CD14-positive monocyte (primary cell): ENCODE data around the gene RPS19BP1. TPM values are rescaled to one million over a fixed set of nuclear protein-coding genes. Genes with fewer than 3 reads are reported as not detected.

ENCODE experiments used
- DNase-seq, 3 donors: peaks; one replicate each; pipeline ENCODE4 v3.0.0-alpha.2; 2011 to 2022
- H2AFZ ChIP-seq: 2 replicates; pipeline ENCODE4 v1.6.0; 2012; ENCODE audit warnings: mild to moderate bottlenecking, low read depth, low read length, inconsistent platforms; ENCODE audit not compliant: insufficient read depth, poor library complexity, severe bottlenecking
- H3K27ac ChIP-seq, 2 donors: 1 replicate in 1 of 2; 2 replicates in 1 of 2; pipeline ENCODE4 v1.5.1; 2012 to 2013; ENCODE audit warnings: low read length in 2 of 2, control low read depth in 1 of 2, inconsistent platforms in 1 of 2, low read depth in 1 of 2, mild to moderate bottlenecking in 1 of 2
- H3K27me3 ChIP-seq, 2 donors: one replicate each; pipeline versions ENCODE4 v1.6.0 to v1.6.1; 2011 to 2013; ENCODE audit warnings: low read length in 2 of 2; ENCODE audit not compliant: control insufficient read depth in 2 of 2, insufficient read depth in 2 of 2
- H3K36me3 ChIP-seq, 2 donors: replicated peaks in 1 of 2; 1 replicate in 1 of 2; 2 replicates in 1 of 2; pipeline versions ENCODE4 v1.5.1 to v1.6.1; 2012 to 2013; ENCODE audit warnings: low read length in 2 of 2, control low read depth in 1 of 2, inconsistent platforms in 1 of 2, mild to moderate bottlenecking in 1 of 2; ENCODE audit not compliant: insufficient read depth in 2 of 2, control insufficient read depth in 1 of 2
- H3K4me1 ChIP-seq, 2 donors: 1 replicate in 1 of 2; 2 replicates in 1 of 2; pipeline versions ENCODE4 v1.5.1 to v1.6.1; 2012 to 2013; ENCODE audit warnings: low read length in 2 of 2, control low read depth in 1 of 2, inconsistent platforms in 1 of 2, mild to moderate bottlenecking in 1 of 2, moderate library complexity in 1 of 2; ENCODE audit not compliant: insufficient read depth in 2 of 2, control insufficient read depth in 1 of 2
- H3K4me2 ChIP-seq: replicated peaks from 2 replicates; pipeline ENCODE3; 2012; ENCODE audit warnings: low read length, moderate library complexity, mild to moderate bottlenecking; ENCODE audit not compliant: poor library complexity, severe bottlenecking; ENCODE audit errors: extremely low read depth
- H3K4me3 ChIP-seq, 3 experiments: fragments of 200-600 bp in 1 of 3; sonication (generic) in 1 of 3; replicated peaks in 1 of 3; 1 replicate in 2 of 3; 2 replicates in 1 of 3; pipeline ENCODE4 v1.5.1; 2011 to 2013; ENCODE audit warnings: low read length in 3 of 3, mild to moderate bottlenecking in 3 of 3, control low read depth in 2 of 3, low read depth in 2 of 3, inconsistent platforms in 1 of 3, moderate library complexity in 1 of 3
- H3K79me2 ChIP-seq: 2 replicates; pipeline ENCODE4 v1.6.0; 2012; ENCODE audit warnings: mild to moderate bottlenecking, control low read depth, inconsistent platforms, low read length, moderate library complexity; ENCODE audit not compliant: insufficient read depth
- H3K9ac ChIP-seq: 2 replicates; pipeline ENCODE4 v1.6.0; 2017; ENCODE audit warnings: low read length, mild to moderate bottlenecking; ENCODE audit not compliant: insufficient read depth, poor library complexity, severe bottlenecking
- H3K9me3 ChIP-seq, 2 donors: replicated peaks in 1 of 2; 1 replicate in 1 of 2; 2 replicates in 1 of 2; pipeline versions ENCODE4 v1.5.1 to v1.6.1; 2012 to 2013; ENCODE audit warnings: low read length in 2 of 2, control low read depth in 1 of 2; ENCODE audit not compliant: control insufficient read depth in 1 of 2, insufficient read depth in 1 of 2
- H4K20me1 ChIP-seq: 2 replicates; pipeline ENCODE4 v1.6.0; 2012; ENCODE audit warnings: mild to moderate bottlenecking, low read length, control low read depth, moderate library complexity; ENCODE audit not compliant: insufficient read depth
- H3K27ac Mint-ChIP-seq, 7 donors: one replicate each; pipeline ENCODE4 v1.8.0; 2020; ENCODE audit warnings: mild to moderate bottlenecking in 7 of 7, mixed read lengths in 7 of 7, moderate library complexity in 6 of 7, inconsistent platforms in 2 of 7
- H3K27me3 Mint-ChIP-seq, 3 donors: one replicate each; pipeline ENCODE4 v1.8.0; 2021 to 2022; ENCODE audit warnings: low read depth in 3 of 3, mild to moderate bottlenecking in 3 of 3, mixed read lengths in 3 of 3, moderate library complexity in 3 of 3, inconsistent platforms in 1 of 3
- H3K36me3 Mint-ChIP-seq, 2 donors: one replicate each; pipeline ENCODE4 v1.8.0; 2020; ENCODE audit warnings: mixed read lengths in 2 of 2, inconsistent platforms in 1 of 2, mild to moderate bottlenecking in 1 of 2
- H3K4me1 Mint-ChIP-seq: one replicate; pipeline ENCODE4 v1.8.0; 2020; ENCODE audit warnings: mild to moderate bottlenecking, mixed read lengths
- H3K4me3 Mint-ChIP-seq, 2 donors: one replicate each; pipeline ENCODE4 v1.8.0; 2020; ENCODE audit warnings: mild to moderate bottlenecking in 2 of 2, mixed read lengths in 2 of 2, moderate library complexity in 1 of 2
- H3K9me3 Mint-ChIP-seq, 7 donors: one replicate each; pipeline ENCODE4 v1.8.0; 2020 to 2022; ENCODE audit warnings: mixed read lengths in 7 of 7, mild to moderate bottlenecking in 6 of 7, moderate library complexity in 6 of 7, inconsistent platforms in 2 of 7
- CTCF ChIP-seq: fragments of 200-600 bp; IDR thresholded peaks from one replicate; pipeline ENCODE4 v1.8.0; 2022; ENCODE audit warnings: antibody characterized with exemption, mild to moderate bottlenecking
- WGBS: methylation state at CpG from one replicate; pipeline ENCODE4 v1.1.5; 2013; ENCODE audit warnings: missing lambda C conversion rate; ENCODE audit not compliant: insufficient coverage; 5-methylcytosine and 5-hydroxymethylcytosine counted together
- intact Hi-C, 2 donors: fragments of 100-400 bp; cut with micrococcal nuclease; formaldehyde crosslinking; loops; one replicate each; pipeline versions ENCODE4 v1.15.0 to v1.15.1; 2023
- polyA plus RNA-seq, 3 donors: library from polyadenylated mRNA; depleted of rRNA in 1 of 3; unstranded in 2 of 3; stranded (reverse) in 1 of 3; fragments of 300-500 nt in 2 of 3; fragments of >200 nt in 1 of 3; fragmentation: Illumina TruSeq in 2 of 3; gene quantifications; 1 replicate in 2 of 3; 2 replicates in 1 of 3; pipeline ENCODE4 v1.2.3, GENCODE V29; 2012 to 2021

Gene RPS19BP1
- polyA plus RNA-seq, 3 donors: 59.9 to 106 (median 73.5) TPM

- H3K4me3 ChIP-seq: no peak overlapping the region
- H2AFZ ChIP-seq: no peak overlapping the region
- peaks cover 16% of the 10 kb centered on the region for H3K79me2 ChIP-seq
- H3K4me2 ChIP-seq: no peak overlapping the region
- H3K27ac ChIP-seq: no peak overlapping the region
- H3K9ac ChIP-seq: no peak overlapping the region
- no peak for DNase-seq
- H3K27me3 Mint-ChIP-seq: peaks cover 0 to 6% (median 5%) of the 10 kb centered on the region in 3 donors
- no peaks in the 10 kb centered on the region for H3K9me3 Mint-ChIP-seq
- no peak for TF ChIP-seq CTCF
- H3K4me1 Mint-ChIP-seq: peaks cover 43% of the 10 kb centered on the region
- H3K27ac Mint-ChIP-seq: no peak overlapping the region
- H3K27me3 ChIP-seq: no peaks in the 10 kb centered on the region
- H3K36me3 Mint-ChIP-seq: peaks cover 3% of the 10 kb centered on the region in 2 donors
- peaks cover 32 to 51% of the 10 kb centered on the region in 2 donors for H3K4me1 ChIP-seq
- no peak overlapping the region for H3K4me3 Mint-ChIP-seq
- WGBS: 85% methylated on average over 2 of the region's 3 CpGs
- peaks cover 6% of the 10 kb centered on the region for H4K20me1 ChIP-seq
- no peaks in the 10 kb centered on the region for H3K9me3 ChIP-seq
- H3K36me3 ChIP-seq: peaks cover 0 to 2% of the 10 kb centered on the region in 2 donors
- intact Hi-C loops: no loop called here
Measured at GRCh38 chr22:39498802-39499201, 33.7 kb downstream of the RPS19BP1 start.

- peaks cover 12% of the 10 kb centered on the region for H3K79me2 ChIP-seq
- DNase-seq: no peak
- no peak overlapping the region for H3K4me3 ChIP-seq
- Mint-ChIP-seq H3K4me1 (peaks cover 43% of the 10 kb centered on the region), H3K4me3 (no peak overlapping the region), H3K36me3 (no peaks in the 10 kb centered on the region), H3K27ac (no peak overlapping the region), H3K27me3 (peaks cover 3 to 6% (median 5%) of the 10 kb centered on the region in 3 donors), H3K9me3 (no peaks in the 10 kb centered on the region)
- H3K36me3 ChIP-seq: no peaks in the 10 kb centered on the region
- H3K27me3 ChIP-seq: no peaks in the 10 kb centered on the region
- no peak overlapping the region for H3K4me2 ChIP-seq
- H2AFZ ChIP-seq: no peak overlapping the region
- H3K4me1 ChIP-seq: peaks cover 30 to 51% of the 10 kb centered on the region in 2 donors
- no peaks in the 10 kb centered on the region for H3K9me3 ChIP-seq
- H3K27ac ChIP-seq: no peak overlapping the region
- H3K9ac ChIP-seq: no peak overlapping the region
- H4K20me1 ChIP-seq: peaks cover 2% of the 10 kb centered on the region
- WGBS: no CpG with 5 or more reads among the region's 2 CpGs
- intact Hi-C loops: no loop called here
- no peak for TF ChIP-seq CTCF
Measured at GRCh38 chr22:39498368-39498767, 34.2 kb downstream of the RPS19BP1 start.
